HG03457 (cell line): ENCODE results near the gene NFAT5.

Source experiments
- ATAC-seq: cut with Tn5 transposase; IDR thresholded peaks from one replicate; pipeline ENCODE4 v1.9.1; 2021; ENCODE audit warnings: moderate number of reproducible peaks; ENCODE audit not compliant: unreplicated experiment

The NFAT5 gene

GRCh38 chr16:69595127-69596036, 29.6 kb downstream of the NFAT5 start:
- no peak for ATAC-seq

- ATAC-seq, result no peak
Observed at GRCh38 chr16:69596801-69597200, 31.0 kb downstream of the NFAT5 start.

GRCh38 chr16:69598045-69598444, 32.3 kb downstream of the NFAT5 start:
- ATAC-seq, result no peak

- ATAC-seq, result no peak
Observed at GRCh38 chr16:69599731-69600130, 34.0 kb downstream of the NFAT5 start.

GRCh38 chr16:69600202-69600601, 34.4 kb downstream of the NFAT5 start:
- no peak for ATAC-seq

GRCh38 chr16:69601250-69601649, 35.5 kb downstream of the NFAT5 start:
- no peak for ATAC-seq

GRCh38 chr16:69606985-69607384, 41.2 kb downstream of the NFAT5 start:
- no peak for ATAC-seq

- ATAC-seq, result no peak
Observed at GRCh38 chr16:69607674-69608073, 41.9 kb downstream of the NFAT5 start.

- ATAC-seq, result no peak
Observed at GRCh38 chr16:69610356-69610755, 44.6 kb downstream of the NFAT5 start.

- no peak for ATAC-seq
Observed at GRCh38 chr16:69611103-69611640, 45.4 kb downstream of the NFAT5 start.

GRCh38 chr16:69613378-69614154, 47.8 kb downstream of the NFAT5 start:
- ATAC-seq, result no peak

- no peak for ATAC-seq
Observed at GRCh38 chr16:69615528-69615927, 49.8 kb downstream of the NFAT5 start.

- ATAC-seq, result no peak
Observed at GRCh38 chr16:69616082-69616481, 50.3 kb downstream of the NFAT5 start.

GRCh38 chr16:69618307-69618706, 52.5 kb downstream of the NFAT5 start:
- ATAC-seq, result no peak

- no peak for ATAC-seq
Observed at GRCh38 chr16:69618721-69619120, 53.0 kb downstream of the NFAT5 start.

- ATAC-seq, result no peak
Observed at GRCh38 chr16:69619514-69619913, 53.7 kb downstream of the NFAT5 start.

- no peak for ATAC-seq
Observed at GRCh38 chr16:69620573-69620972, 54.8 kb downstream of the NFAT5 start.

GRCh38 chr16:69621225-69621624, 55.5 kb downstream of the NFAT5 start:
- no peak for ATAC-seq

GRCh38 chr16:69626256-69626655, 60.5 kb downstream of the NFAT5 start:
- no peak for ATAC-seq

GRCh38 chr16:69632828-69633227, 67.1 kb downstream of the NFAT5 start:
- no peak for ATAC-seq

GRCh38 chr16:69633375-69633774, 67.6 kb downstream of the NFAT5 start:
- ATAC-seq, result no peak
